Left colon (tissue), 2 donors: ENCODE results near the gene ZNF468. TPM values are rescaled to one million over a fixed set of nuclear protein-coding genes. Genes with fewer than 3 reads are reported as not detected.
"Not testable (repeated sequence)": the region's sequence is repeated elsewhere in the genome, so short reads cannot be mapped to it uniquely, and the experiment has no call there.

Experiments used
- ATAC-seq: fragments of 200-7000 bp; cut with Tn5 transposase; one replicate; pipeline ENCODE4 v1.9.1; 2020; ENCODE audit warnings: mild to moderate bottlenecking, moderate library complexity
- DNase-seq, 2 donors: peaks; one replicate each; pipeline ENCODE4 v3.0.0-alpha.2; 2020
- intact Hi-C, 2 donors: fragments of 100-400 bp; cut with DNase I in 1 of 2; cut with micrococcal nuclease in 1 of 2; formaldehyde crosslinking; loops; one replicate each; pipeline versions ENCODE4 v1.11.2 to v1.14.0; 2022; cut with DNase I, micrococcal nuclease
- total RNA-seq, 2 donors: library from RNA; stranded (reverse); fragmentation: NEBNext Ultra II Directional; extraction: Animal tissue kit (Norgen Biotek cat#: 25700); gene quantifications; one replicate each; pipeline ENCODE4 v1.2.1, GENCODE V29; 2021
- donor health status: DM: no; HTN: no; CAD: no.
- donor health status: DM: yes; HTN: yes; CAD: no.

ZNF468 gene
- total RNA-seq, 2 donors from 2014 or later, result 16.0 to 23.4 TPM

GRCh38 chr19:52834289-52834688, 23.1 kb downstream of the ZNF468 start:
- ATAC-seq, intact Hi-C loops, DNase-seq: not testable (repeated sequence)

DNA sequence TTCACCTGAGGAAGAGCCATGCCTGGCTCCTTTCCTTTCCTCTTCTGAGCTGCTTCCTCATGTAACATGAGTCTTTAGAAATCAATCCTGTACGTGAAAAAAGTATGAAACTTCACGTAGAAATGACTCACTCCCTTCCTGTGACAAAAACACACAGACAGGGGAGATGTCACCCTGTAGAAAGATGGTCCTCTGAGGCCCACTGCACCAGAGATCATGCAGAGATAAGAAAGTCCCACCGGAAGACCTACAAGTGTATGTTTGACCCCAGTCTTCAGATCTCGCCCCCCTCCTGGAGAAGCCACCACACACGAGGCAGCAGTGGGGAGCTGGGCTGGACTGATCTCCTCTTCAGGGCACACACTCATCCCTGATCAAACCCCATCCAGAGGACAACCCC, 23.9 kb downstream of the ZNF468 start:
- DNase-seq, intact Hi-C loops, ATAC-seq: not testable (repeated sequence)

GRCh38 chr19:52829866-52830265, 27.6 kb downstream of the ZNF468 start:
- ATAC-seq, intact Hi-C loops, DNase-seq: not testable (repeated sequence)

DNA sequence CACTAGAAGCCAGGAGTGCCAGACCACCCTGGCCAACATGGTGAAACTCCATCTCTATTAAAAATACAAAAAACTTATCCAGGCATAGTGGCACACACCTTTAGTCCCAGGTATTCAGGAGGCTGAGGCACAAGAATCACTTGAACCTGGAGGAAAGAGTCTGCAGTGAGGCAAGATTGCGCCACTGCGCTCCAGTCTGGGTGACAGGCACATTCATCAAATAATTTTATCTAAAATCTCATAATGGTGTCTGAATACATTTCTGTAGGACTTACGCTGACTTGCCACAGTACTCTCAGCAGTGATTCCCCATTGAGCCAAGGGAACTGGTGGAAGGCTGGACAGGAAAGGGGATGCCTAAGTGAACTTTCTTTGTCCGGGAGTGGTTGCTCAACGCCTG, 31.7 kb downstream of the ZNF468 start:
- no peak for DNase-seq
- intact Hi-C loops, result no loop called here
- no peak for ATAC-seq

DNA sequence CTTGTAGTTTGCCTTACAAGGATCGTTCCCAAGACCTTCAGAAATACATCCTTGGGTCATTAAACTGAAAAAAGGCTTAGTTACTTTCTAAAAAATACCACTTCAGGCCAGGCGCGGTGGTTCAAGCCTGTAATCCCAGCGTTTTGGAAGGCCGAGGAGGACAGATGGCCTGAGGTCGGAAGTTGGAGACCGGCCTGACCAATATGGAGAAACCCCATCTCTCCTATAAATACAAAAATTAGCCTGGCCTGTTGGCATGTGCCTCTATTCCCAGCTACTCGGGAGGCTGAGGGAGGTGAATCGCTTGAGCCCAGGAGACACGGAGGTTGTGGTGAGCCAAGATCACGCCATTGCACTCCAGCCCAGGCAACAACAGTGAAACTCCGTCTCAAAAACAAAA, 33.7 kb downstream of the ZNF468 start:
- no peak for ATAC-seq
- intact Hi-C loops, result no loop called here
- DNase-seq, result no peak

DNA sequence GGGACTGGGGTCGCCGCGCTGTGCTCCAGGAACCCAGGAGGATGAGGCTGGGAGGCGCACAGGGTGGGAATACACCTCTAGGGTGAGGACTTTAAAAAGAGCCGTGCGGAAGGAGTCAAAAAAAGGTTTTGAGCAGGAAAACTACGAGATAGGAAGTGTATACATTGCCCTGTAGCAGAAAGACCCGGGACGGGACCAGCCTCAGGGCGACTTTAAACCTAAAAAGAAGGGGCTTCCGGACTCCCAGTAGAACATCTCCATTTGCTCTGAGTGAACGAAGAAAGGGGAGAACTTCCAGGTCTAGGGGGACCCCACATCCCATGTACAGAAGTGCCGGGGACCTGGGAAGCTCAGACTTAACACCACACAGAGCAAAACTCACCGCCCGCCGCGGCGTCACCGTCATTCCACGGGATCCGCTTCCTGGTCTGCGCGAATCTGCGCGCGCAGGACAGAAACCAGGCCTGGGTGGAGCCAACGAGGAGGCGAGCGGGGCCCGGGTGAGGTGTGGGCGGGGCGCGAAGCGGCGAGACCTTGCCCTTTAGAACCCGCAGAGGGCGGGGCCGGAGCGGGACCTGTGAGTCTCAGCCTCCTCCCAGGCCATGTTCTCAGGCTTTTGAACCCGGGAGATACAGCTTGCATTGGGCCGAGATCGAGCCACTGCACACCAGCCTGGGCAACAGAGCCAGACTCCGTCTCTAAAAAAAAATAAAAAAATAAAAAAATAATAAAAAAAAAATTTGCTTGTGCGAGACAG, 36.0 kb downstream of the ZNF468 start, which contains the start of gene ZNF28:
ZNF28 (minus strand) TSS at position 430 of the 757 bp plus-strand sequence. CDS start 3,675 bp downstream, outside the sequence.
- ATAC-seq (peak; percentile 100), DNase-seq (peak; percentile 82)
- intact Hi-C loops, result not testable (repeated sequence)

GRCh38 chr19:52820472-52821203, 36.8 kb downstream of the ZNF468 start:
- intact Hi-C loops, result not testable (repeated sequence)
- ATAC-seq (peak; percentile 57), DNase-seq (peak; percentile 37 to 38)

DNA sequence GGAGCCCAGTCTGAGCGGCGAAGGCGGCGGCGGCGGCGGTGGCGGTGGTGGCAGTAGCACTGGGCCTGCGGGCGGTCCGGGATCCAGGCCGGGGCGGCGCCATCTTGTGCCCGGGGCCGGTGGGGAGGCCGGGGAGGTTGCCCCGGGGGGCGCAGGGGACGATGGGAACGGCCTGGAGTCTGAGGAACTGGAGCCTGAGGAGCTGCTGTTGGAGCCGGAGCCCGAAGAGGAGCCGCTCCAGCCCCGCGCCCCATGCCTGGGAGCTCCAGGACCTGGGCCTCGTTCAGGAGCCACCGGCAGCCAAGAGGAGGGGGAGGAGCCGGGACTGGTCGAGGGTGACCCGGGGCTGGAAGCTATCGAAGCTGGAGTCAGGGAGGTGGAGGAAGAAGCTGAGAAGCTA, 47.6 kb downstream of the ZNF468 start:
- intact Hi-C loops, result no loop called here
- ATAC-seq, result no peak
- no peak for DNase-seq

DNA sequence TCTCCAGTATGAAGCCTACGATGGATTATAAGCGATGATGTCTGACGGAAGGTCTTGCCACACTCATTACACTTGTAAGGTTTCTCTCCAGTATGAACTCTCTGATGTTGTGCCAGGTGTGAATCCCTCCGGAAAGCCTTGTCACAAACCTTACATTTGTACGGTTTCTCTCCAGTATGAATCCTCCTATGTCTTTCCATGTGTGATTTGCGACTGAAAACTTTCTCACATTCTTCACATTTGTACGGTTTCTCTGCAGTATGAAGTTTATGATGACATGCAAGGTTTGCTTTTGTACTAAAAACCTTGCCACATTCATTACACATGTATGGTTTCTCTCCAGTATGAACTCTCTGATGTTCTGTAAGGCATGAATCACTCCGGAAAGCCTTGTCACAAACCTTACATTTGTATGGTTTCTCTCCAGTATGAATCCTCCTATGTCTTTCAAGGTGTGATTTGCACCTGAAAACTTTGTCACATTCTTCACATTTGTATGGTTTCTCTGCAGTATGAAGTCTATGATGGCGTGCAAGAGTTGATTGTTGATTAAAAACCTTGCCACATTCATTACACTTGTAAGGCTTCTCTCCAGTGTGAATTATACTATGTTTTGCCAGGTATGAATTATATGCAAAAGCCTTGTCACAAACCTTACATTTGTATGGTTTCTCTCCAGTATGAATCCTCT, 57.3 kb downstream of the ZNF468 start:
- intact Hi-C loops, ATAC-seq, DNase-seq: not testable (repeated sequence)

- intact Hi-C loops, result no loop called here
- no peak for DNase-seq
- ATAC-seq, result no peak
Measured at GRCh38 chr19:52789440-52789839, 68.0 kb downstream of the ZNF468 start.

Other genes with a start within 250 kb of the ZNF468 start
- gene ZNF83, start 219.3 kb downstream of the ZNF468 start, total RNA-seq, result 10 to 100 TPM in 1 of 2 donors, 1 to 10 TPM in 1; 9.8 to 20.2 TPM
- 10 to 100 TPM; 13.1 to 15.6 TPM for gene ZNF611, start 122.6 kb downstream of the ZNF468 start, total RNA-seq
- gene ZNF600, start 70.8 kb downstream of the ZNF468 start, total RNA-seq, result 10 to 100 TPM; 11.8 to 12.0 TPM
- 10 to 100 TPM; 20.2 to 24.2 TPM for gene ZNF28, start 36.0 kb downstream of the ZNF468 start, total RNA-seq
- 10 to 100 TPM; 14.6 to 20.9 TPM for gene ZNF320, start 40.0 kb upstream of the ZNF468 start, total RNA-seq
- 10 to 100 TPM; 11.4 to 18.3 TPM for gene ZNF888, start 65.8 kb upstream of the ZNF468 start, total RNA-seq
- 10 to 100 TPM; 12.8 to 14.2 TPM for gene ZNF816, start 105.3 kb upstream of the ZNF468 start, total RNA-seq
- gene ERVV-1, start 156.3 kb upstream of the ZNF468 start, total RNA-seq, result not detected
- gene ERVV-2, start 187.1 kb upstream of the ZNF468 start, total RNA-seq, result not detected
- 10 to 100 TPM; 20.4 to 21.2 TPM for gene ZNF160, start 245.8 kb upstream of the ZNF468 start, total RNA-seq